ENCODE data around the gene ATP8A2. TPM values are rescaled to one million over a fixed set of nuclear protein-coding genes. Genes with fewer than 3 reads are reported as not detected.
A peak's percentile ranks its signal among the peaks of the same experiment; 100 is the strongest.
"Not testable (repeated sequence)": the region's sequence is repeated elsewhere in the genome, so short reads cannot be mapped to it uniquely, and the experiment has no call there.

Gene ATP8A2
- polyA plus RNA-seq, 5 donors = 9.1 to 13.1 (median 12.3) TPM

DNA sequence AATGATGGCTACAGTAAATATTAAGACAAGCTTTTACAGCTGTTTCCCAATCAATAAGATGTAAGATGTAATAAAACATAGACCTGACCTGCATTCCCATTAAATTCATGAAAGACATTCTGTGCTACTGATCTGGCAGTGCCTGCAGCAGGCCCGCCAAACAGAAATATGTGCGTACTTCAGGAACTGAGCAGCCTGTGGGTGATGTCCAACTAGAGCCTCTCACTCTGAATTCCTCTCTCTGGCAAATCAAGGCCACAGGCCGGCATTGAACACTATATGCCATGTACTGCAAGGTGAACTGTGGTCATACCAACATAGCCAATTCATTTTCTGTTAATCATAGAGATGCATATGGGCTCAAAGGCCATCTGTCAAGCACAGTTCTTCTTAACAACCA is 662.2 kb downstream of the ATP8A2 start:
- DNase-seq = no peak

DNA sequence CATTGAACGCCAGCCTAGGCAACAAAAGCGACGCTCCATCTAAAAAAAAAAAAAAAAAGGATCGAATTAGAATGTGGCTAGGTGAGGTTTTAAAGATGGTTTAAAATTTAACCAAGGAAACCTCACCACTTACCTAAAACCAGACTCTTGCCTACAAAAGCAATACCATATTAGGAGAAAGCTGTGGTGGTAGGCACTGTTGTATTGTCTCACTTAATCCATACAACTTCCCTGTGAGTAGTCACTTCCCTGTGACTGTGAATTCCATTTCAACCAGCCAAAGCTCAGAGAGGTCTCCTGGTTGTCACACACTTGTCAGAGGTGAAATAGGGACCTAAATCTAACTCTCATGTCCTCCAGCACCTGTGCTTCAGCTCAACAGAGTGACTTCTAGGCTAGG is 664.6 kb downstream of the ATP8A2 start:
- DNase-seq = no peak

DNA sequence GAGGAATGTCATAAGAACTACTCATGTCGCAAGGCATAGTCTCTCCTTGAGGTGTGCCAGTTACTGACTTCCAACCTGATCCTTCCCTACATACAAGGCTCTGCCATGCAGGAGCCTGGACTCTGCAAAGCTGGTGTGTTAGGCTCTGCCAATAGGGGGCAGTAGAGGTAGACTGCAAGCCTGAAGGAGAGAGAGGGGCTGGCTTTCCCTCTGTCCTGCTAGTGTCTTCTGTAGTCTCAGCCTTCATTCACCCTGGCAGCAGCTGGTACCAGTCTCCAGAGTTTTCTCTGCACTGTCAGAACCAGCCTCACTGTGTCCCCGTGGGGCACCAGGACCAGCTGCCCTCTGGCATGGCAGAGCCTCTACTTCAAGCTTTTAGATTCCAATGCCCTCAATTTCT is 665.5 kb downstream of the ATP8A2 start:
- no peak for DNase-seq

DNA sequence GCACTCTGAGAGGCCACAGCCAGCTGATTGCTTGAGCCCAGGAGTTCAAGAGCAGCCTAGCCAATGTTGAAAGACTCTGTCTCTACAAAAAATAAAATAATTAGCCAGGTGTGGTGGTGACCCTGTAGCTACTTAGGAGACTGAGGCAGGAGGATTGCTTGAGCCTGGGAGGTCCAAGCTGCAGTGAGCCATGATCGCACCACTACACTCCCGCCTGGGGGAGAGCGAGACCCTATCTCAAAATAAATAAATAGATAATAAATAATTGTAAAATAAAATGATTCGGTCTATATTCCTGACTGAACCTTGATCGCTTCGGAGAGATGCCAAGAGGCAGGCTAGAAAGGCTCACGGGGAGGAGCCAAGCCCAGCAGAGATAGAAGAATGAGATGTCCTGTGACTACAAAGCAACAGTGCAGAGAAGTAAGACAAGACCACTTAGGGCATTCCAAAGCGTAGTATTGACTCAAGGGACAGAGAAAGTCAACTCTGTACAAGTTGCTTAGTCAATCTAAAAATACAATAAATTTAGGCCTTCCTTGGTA is 667.2 kb downstream of the ATP8A2 start:
- no peak for DNase-seq

DNA sequence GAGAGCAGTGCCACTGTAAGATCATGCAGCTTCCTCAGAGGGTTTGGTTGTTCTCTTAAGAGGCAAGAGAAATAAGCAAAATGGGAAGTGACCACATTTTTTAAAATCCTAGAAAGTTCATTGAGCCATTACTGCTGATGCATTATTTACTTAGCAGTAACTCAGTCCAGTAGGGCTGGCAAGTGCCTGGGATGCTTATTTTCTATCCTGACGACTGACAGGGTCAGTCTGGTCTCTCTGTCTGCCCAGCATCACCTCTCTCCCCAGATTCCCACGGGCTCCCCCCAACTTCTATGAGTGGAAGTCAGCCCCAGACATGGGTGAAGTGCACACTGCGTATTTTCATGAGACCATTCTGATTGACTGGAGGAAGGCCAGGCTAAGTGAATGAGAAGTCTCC is 669.7 kb downstream of the ATP8A2 start:
- no peak for DNase-seq

DNA sequence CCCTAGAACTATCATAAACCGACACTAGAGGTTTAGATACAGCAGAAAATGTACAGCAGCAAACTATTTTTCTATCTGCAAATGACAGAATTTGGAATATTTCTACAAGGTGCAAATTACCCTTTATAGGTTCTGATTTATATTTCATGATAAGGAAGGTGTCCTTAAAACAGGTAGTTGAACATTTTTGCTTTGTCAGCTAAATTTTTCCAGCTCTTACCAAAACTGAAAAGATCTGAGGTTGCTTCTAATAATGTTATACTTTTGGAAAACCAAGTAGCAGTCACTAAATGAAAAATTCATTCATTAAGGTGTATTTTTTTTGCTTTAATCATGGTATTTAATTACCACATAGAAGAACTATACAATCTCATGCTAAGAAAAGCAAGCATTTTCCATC is 671.0 kb downstream of the ATP8A2 start:
- no peak for DNase-seq

DNA sequence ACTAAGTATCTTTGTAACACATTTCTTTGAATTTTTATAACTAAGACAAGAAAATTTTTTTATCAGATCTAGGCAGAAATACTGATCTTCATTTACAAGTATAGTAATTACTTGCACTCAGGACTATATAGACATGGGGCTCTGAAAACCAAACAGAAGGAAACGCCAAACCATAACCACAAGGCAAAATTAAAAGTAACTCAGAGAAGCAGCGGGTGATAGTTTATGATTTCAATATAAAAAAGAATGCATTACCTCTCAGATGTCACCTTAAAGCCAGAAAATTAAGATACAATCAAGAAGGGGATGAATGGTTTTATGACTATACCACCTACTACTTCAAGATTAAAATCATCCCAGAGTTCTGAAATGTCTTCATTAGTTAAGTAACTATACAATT is 673.4 kb downstream of the ATP8A2 start:
- DNase-seq = no peak

DNA sequence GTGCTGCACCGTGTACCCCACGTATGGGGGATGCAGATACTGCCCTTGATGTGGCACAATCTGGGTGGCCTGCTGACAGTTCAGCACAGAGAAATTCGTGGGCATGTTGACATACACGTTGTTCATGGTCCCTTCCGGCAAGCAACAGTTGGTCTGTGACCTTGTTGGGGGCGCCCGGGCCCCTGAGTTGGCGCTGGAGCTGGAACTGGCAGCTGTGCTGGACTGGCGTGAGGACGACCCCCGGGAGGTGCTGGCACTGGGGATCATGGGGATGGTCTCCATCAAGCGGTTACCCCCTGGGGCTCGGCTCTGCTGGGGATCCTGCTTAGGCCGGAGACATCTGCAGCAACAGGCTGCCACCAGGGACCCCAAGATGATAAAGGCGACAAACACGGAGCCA is 674.9 kb downstream of the ATP8A2 start:
- no peak for DNase-seq

DNA sequence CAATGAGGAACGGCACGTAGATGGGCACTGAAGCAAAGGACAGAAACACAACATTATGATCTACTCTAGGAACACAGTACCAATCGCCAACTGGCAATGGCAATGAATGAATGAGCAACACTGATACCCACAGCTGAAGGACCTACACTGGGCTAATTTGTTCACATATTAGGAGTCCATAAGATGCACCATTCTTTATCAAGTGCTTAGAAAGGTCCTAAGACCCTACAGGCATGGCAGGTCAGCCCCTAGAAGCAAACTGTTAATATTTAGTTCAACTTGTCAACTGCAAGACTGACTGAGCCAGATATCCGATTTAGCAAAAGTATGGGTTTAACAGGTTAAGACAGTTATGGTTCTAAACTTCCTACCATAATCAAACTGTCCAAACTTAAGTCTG is 675.3 kb downstream of the ATP8A2 start:
- no peak for DNase-seq

DNA sequence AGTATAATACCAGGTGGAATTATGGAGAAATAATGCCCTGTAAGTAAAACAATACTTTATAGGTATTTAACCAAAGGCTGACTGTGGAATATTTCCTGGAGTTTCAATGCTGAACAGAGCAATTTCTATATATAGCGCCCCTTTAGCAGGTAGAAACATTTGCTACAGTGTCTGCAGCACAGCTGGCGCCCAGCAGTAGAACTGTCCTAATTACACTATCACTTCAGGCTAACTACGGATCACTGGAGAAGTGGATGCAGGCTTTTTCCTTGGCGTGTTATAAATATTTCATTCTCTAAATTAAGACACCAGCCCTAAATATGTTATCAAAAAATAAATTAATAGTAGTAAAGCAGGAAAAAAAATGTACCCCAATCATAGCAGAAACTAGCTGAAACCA is 677.0 kb downstream of the ATP8A2 start:
- no peak for DNase-seq

DNA sequence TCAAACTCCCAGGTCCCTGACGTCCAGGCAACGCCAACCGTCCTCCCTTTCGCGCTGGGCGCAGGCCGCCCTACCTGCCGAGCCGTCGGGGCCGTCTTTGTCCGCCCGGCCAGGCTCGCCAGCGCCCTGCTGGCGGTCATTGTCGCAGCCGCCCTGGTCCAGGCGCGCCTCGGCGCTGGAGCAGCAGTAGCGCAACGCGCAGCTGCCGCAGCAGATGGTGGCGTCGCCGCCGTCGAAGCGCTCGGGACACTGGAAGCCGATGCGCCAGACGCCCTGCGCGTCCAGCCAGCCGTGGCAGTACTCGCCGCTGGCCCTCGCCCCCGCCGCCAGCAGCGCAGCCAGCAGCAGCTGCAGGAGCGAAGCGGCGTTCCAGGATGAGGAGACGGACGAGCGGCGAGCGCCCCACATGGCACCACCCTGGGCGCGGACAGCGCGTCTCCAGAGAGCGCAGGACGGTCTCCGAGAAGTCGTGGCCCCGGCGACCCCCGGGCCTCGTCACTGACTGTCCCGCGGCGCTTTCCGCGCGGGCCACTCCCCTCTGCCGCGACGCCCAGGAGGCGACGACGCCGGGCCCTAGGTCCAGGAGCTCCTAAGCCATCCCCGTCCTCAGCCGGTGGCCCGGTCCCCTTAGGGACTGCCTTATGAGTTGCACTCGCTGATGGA is 678.9 kb downstream of the ATP8A2 start:
- DNase-seq = peak; percentile 48 to 66

DNA sequence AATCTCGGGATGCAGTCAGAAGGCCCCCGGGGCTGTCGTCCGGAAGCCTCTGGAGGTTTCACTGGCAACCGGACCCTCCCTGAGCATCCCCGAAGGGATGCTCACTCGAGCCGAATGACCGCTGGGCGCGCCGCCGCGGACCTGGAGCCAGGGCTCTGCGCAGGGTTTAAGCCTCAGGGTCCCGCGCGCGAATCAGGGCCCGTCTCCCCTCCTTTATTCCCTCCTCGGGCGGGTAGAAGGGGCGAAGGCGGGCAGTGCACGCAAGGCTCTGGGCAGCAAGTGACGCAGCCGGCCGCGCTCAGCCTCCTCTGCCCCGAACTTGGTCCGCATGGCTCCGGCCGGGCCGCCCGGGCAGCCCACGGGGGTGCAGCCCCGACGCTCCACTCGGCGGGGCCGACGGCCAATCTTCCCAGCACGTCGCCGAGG is 679.5 kb downstream of the ATP8A2 start:
- peak; percentile 18 to 68 for DNase-seq

DNA sequence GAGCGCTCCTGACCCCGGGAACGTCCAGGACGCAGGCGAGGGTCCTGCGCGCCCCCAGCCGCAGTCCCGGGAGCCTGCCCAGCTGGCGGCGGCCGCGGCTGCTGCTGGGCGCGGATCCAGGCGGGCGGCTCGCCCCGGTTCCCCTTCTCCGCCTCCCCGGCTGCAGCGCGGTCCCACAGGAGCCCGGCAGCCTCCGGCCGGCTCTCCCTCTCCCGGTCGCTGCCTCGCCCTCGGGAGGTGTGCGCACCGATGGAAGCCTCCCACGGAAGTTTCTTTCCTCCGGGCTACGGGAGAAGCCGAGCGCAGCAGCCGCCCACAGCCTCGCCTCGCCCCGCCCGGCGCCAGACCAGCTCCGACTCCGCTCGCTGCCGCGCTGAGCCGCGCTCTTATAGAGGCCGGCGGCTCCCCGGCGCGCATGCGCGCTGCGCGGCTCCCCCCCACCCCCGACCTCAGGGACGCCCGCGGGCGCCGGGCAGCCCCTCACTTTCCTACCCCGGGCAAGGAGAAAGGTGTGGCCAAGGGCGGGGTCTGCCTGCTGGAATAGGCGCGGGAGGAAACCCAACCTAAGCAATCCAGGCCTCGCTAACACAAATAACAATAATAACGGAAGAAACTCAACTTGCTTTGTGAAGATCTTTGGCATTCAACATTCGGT is 680.0 kb downstream of the ATP8A2 start, which contains the start of gene SHISA2:
Gene SHISA2, minus strand, starts transcription at position 360 of the 655 bp plus-strand sequence. CDS start 1,041 bp downstream, outside the sequence.
- DNase-seq = peak; percentile 81 to 82

DNA sequence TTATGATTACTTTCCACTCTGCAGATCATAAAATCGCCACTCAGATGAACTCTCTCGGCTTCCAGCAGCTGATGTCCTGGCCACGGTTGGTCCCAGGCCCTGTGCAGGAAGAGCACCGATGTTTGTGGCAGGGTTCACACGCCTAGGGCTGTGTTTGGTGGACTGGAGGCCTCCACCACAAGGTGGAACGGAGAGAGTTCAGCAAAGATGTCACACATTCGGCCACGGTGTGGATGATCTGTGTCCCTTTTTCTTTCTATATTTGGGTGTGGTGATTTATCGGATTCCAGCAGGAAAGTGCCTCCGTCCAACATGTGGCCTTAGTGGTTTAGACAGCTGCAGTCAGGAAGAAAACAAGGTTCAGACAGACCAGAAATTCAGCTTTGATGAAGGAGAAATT is 680.6 kb downstream of the ATP8A2 start:
- no peak for DNase-seq

DNA sequence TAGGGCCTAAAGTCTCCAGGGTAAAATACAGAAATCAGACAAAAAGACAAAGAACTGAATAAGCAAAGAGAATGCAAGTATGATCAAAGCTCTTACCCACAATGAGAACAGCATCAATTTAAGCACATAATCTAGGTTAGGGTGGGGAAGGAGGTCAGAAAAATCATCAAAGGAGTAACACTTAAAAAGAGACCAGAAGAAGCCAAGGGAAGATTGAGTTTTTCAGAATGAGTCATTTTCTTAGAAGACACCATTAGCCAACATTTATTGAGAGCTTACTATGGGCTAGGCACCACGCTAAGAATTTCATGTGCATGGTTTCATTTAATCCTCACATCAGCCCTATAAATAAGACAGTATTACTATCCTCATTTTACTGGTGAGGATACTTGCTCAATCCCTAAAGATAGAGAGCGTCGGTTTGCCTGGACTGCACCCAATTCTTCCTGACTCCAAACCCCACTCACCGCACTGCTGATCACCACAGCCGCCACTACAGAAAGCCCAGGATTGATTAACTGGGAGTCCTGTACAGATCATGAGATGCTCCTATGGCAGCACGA is 681.7 kb downstream of the ATP8A2 start:
- DNase-seq = no peak

DNA sequence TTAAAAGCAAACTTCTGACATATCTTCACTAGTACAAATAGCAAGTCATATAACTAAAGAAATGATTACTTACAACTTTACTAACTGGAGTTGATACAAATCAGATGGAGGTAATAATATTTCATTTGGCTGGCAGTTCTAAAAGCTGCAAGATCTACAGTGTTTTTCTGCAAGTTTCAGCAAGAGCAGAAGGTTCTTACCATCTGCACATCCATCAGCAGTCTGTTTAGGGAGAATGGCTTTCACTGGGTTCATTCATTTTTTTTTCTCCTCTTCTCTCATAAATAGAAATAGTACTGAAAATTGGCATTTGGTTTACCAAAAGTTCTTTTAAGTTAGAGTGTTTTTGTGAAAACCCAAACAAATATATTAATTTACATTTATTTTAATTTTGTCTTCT is 683.1 kb downstream of the ATP8A2 start:
- DNase-seq = no peak

DNA sequence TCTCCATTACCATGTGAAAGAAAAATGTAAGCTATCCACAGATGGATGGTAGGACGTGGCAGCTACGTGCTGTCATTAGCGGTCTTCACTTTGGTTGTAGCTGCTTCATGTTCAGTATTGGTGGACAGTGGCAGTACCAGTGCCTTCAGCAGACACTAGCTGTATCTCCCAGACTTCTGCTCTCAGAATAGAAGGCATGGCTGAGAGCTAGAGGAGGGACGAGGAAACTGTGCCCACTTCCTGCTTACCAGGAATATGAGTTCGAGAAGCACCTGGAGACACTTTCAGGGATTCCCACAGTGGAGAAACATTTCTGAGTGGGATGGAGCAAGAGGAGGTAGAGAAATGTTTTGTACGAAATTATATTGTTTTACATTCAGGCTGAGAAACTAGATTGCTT is 686.9 kb downstream of the ATP8A2 start:
- no peak for DNase-seq

DNA sequence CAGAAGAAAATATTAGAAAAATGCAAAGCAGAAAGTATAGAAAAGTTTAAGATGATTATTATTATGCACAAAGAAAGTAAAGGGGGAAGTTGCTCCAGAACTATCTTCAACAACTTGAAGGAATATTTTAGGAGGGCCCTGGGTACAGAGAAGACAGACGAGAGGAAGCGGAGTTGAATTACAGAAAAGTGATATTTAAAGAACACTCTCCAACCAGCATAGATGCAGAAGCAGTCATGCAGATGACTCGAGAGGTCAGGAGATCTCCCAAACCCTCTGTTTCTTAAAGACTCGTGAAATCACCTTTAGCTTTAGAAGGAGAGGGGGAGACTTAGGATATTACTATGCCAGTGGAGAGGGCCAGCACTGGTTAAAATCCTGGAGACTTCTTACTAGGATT is 688.6 kb downstream of the ATP8A2 start:
- no peak for DNase-seq

DNA sequence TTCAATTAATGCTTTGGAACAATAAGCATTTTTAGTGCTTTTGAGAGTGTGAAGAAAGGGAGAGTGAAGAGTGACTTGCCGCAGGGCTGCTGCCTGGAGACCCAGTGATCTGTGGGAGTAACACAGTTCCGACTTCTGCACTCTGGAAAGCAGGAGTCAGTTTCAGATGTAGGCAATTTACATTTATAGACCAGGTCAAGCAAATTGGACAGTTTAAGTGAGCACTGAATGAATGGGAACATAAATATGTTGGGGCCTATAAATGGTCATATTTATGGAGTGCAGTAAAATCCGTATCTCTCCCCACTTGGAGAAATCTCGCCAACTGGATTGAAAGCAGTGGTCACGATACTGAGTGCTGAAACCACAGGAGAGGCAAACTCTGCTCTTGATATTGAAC is 689.5 kb downstream of the ATP8A2 start:
- no peak for DNase-seq

DNA sequence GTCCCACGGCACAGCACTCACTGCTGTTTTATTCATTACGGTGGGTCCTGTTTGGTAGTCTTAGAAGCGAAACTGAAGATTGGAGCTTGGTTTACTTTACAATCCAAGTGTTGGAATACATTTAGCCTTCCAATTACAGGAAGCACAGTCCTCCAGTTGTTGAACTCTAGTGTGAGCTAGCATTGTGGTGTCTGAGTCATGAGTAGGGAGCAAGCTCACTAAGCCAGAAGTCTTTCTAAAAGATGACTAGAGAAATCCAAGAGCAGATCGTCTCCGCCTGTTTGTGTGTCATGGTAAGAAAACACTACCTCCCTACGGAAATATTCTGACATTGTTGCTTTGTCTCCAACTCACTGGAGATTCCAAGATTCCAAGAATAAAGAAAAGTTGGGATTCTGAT is 690.2 kb downstream of the ATP8A2 start:
- no peak for DNase-seq

DNA sequence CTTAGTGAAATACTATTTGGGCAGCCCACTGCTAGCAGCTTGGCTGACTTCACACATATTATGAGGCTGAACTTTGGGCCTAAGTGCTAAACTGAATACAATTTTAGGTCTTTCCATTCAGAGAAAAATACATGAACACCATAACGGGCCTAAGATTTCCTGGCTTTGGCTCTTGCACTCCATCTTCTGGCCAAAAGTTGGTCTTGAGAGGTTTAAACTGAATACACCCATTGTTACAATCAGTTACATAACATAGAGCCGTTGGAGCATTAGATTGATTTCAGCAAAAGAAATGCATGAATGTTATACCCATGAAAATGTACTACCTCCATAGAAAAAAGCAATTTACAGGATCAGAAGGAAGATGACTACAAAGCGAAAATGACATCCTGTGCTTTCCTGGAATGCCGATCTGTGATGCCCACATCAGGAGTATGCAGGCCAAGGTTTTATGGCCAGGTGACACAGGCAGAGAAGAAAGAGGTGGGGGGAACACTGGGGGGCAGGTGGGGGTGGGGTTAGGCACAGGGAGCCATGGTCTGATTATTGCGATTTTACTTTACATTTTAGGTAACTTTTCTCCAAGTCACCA is 691.2 kb downstream of the ATP8A2 start:
- peak; percentile 55 to 69 for DNase-seq

DNA sequence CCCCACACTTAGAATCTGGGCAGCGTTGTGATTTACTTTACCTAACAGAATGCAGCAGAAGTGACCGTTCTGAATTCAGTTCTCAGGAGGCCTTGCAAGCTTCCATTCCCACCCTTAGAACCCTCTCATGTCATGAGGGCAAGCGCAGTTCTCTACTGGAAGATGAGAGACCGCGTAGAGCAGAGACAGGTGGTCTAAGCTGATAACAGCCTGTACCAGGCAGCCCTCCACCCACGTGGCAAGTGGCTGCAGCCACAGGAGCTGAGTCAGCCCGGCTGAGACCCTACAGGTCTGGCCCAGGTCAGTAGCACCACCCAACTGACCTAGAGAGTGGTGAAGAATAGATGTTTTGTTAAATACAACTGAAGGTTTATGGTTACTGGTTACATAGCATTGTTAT is 694.7 kb downstream of the ATP8A2 start:
- DNase-seq = not testable (repeated sequence)

DNA sequence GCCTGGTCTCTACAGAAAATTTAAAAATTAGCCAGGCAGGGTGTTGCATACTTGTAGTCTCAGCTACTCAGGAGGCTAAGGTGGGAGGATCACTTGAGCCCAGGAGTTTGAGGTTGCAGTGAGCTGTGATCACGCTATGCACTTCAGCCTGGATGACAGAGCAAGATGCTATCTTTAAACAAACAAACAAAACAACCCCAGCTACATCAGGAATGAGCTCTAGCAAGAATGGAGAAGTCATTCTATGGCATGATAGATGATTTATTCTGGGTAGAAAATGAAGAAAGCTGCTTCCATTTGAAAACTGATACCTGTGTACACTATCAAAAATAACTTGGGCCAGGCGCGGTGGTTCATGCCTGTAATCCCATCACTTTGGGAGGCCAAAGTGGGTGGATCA is 695.8 kb downstream of the ATP8A2 start:
- DNase-seq = no peak
